C4-2B (cell line): ENCODE results near the gene RNASE13.
"Not testable (repeated sequence)": the region's sequence is repeated elsewhere in the genome, so short reads cannot be mapped to it uniquely, and the experiment has no call there.

ENCODE experiments used
- CTCF ChIP-seq: fragments of 450-650 bp; conservative IDR thresholded peaks from 2 replicates; pipeline ENCODE4 v1.5.1; 2017; ENCODE audit warnings: mild to moderate bottlenecking
- ZFX ChIP-seq: fragments of 450-650 bp; IDR thresholded peaks from 2 replicates; pipeline ENCODE4 v1.6.1; 2017

DNA sequence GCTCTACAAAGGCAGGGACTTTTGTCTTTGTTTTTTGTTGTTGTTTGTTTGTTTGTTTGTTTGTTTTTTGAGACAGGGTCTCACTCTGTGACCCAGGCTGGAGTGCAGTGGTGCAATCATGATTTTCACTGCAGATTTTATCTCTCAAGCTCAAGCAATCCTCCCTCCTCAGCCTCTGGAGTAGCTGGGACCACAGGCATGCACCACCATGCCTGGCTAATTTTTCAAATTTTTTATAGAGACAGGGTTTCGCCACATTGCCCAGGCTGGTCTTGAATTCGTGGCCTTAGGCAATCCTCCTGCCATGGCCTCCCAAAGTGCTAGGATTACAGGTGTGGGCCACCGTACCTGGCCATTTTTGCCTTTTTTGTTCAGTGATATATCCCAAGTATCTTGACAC, 6.3 kb upstream of the RNASE13 start:
- TF ChIP-seq CTCF, ZFX: not testable (repeated sequence)
